ENCODE measurements around the gene TRPC1. TPM values are rescaled to one million over a fixed set of nuclear protein-coding genes. Genes with fewer than 3 reads are reported as not detected.

The TRPC1 gene
- total RNA-seq, 2 experiments from 2014 or later: 3.1 to 4.2 TPM

- intact Hi-C loops (cut with DNase I, micrococcal nuclease): loop anchor here (1.0 to 10.0 kb wide), 6 partner anchors 128 to 1247 kb away; partner anchors contain the start of genes ATR (in 2 of the 2), DIPK2A (in 2 of the 2) and PLS1 (in 1 of the 2)
- Mint-ChIP-seq H3K27ac (peak overlapping the region; percentile 85), H3K27me3 (peaks cover 18% of the 10 kb centered on the region), H3K36me3 (ENCODE audit: low read depth) (peaks cover 3% of the 10 kb centered on the region), H3K4me1 (ENCODE audit: low read depth) (peaks cover 36% of the 10 kb centered on the region), H3K4me3 (peak overlapping the region; percentile 93), H3K9me3 (no peaks in the 10 kb centered on the region)
- ChIA-PET CTCF (no interaction called here), POLR2A (interaction anchor here (0.6 to 2.6 kb wide), 8 partner anchors 8 to 1247 kb away, joined by 3 to 17 read pairs (median 6); partner anchors contain the start of genes ATR, DIPK2A and U2SURP)
- Histone ChIP-seq H3K36me3 (ENCODE audit: insufficient read depth, low read length) (no peaks in the 10 kb centered on the region), H3K4me1 (ENCODE audit: insufficient read depth, low read length) (peaks cover 12% of the 10 kb centered on the region), H3K4me3 (ENCODE audit: low read length) (peak overlapping the region; percentile 70), H3K27me3 (ENCODE audit: control insufficient read depth in 1 of 2, insufficient read depth in 2 of 2, low read length in 2 of 2) (no peaks in the 10 kb centered on the region), H3K9me3 (ENCODE audit: control insufficient read depth in 1 of 2, insufficient read depth in 1 of 2, low read length in 2 of 2) (no peaks in the 10 kb centered on the region), H3K27ac (ENCODE audit: low read depth in 1 of 2, low read length in 2 of 2) (no peak overlapping the region)
- peak in 6 of 14 experiments; percentile 1 to 39 (median 6) for DNase-seq
- no peak for TF ChIP-seq CTCF (IDR thresholded peaks at IDR 0.05)
- ATAC-seq (ENCODE audit: poor library complexity): peak; percentile 1
Measured at GRCh38 chr3:142724682-142725356, 985 bp downstream of the TRPC1 start.

GRCh38 chr3:142725357-142725739 is 1.5 kb downstream of the TRPC1 start:
- H3K27ac Mint-ChIP-seq: peak overlapping the region; percentile 85
- Histone ChIP-seq H3K27ac (ENCODE audit: low read depth in 1 of 2, low read length in 2 of 2) (no peak overlapping the region), H3K4me3 (ENCODE audit: low read length) (peak overlapping the region; percentile 70), H3K36me3 (ENCODE audit: insufficient read depth, low read length) (no peaks in the 10 kb centered on the region), H3K4me1 (ENCODE audit: insufficient read depth, low read length) (peaks cover 12% of the 10 kb centered on the region), H3K9me3 (ENCODE audit: control insufficient read depth in 1 of 2, insufficient read depth in 1 of 2, low read length in 2 of 2) (no peaks in the 10 kb centered on the region), H3K27me3 (ENCODE audit: control insufficient read depth in 1 of 2, insufficient read depth in 2 of 2, low read length in 2 of 2) (no peaks in the 10 kb centered on the region)
- H3K27me3 Mint-ChIP-seq: peaks cover 15% of the 10 kb centered on the region
- H3K9me3 Mint-ChIP-seq: no peaks in the 10 kb centered on the region
- H3K36me3 Mint-ChIP-seq (ENCODE audit: low read depth): peaks cover 3% of the 10 kb centered on the region
- peak overlapping the region; percentile 93 for H3K4me3 Mint-ChIP-seq
- TF ChIP-seq CTCF (IDR thresholded peaks at IDR 0.05): no peak
- intact Hi-C loops (cut with DNase I, micrococcal nuclease): loop anchor here in 1 of 2 experiments (5.0 to 10.0 kb wide), 3 partner anchors 128 to 272 kb away; partner anchors contain the start of gene PLS1
- ATAC-seq (ENCODE audit: poor library complexity): no peak
- peaks cover 36% of the 10 kb centered on the region for H3K4me1 Mint-ChIP-seq (ENCODE audit: low read depth)
- CTCF ChIA-PET: no interaction called here
- POLR2A ChIA-PET: interaction anchor here (0.8 to 2.6 kb wide), 4 partner anchors 8 to 276 kb away, joined by 3 to 17 read pairs (median 12); partner anchors contain the start of genes ATR and U2SURP
- no peak for DNase-seq

- Mint-ChIP-seq H3K4me1 (ENCODE audit: low read depth) (peaks cover 36% of the 10 kb centered on the region), H3K9me3 (no peaks in the 10 kb centered on the region), H3K27me3 (peaks cover 8% of the 10 kb centered on the region), H3K27ac (no peak overlapping the region), H3K4me3 (peak overlapping the region; percentile 54), H3K36me3 (ENCODE audit: low read depth) (peaks cover 3% of the 10 kb centered on the region)
- Histone ChIP-seq H3K4me1 (ENCODE audit: insufficient read depth, low read length) (peaks cover 12% of the 10 kb centered on the region), H3K9me3 (ENCODE audit: control insufficient read depth in 1 of 2, insufficient read depth in 1 of 2, low read length in 2 of 2) (no peaks in the 10 kb centered on the region), H3K4me3 (ENCODE audit: low read length) (no peak overlapping the region), H3K36me3 (ENCODE audit: insufficient read depth, low read length) (no peaks in the 10 kb centered on the region), H3K27me3 (ENCODE audit: control insufficient read depth in 1 of 2, insufficient read depth in 2 of 2, low read length in 2 of 2) (no peaks in the 10 kb centered on the region), H3K27ac (ENCODE audit: low read depth in 1 of 2, low read length in 2 of 2) (no peak overlapping the region)
- ChIA-PET POLR2A (interaction anchor here (0.9 kb wide), 1 partner anchor 147 kb away, joined by 4 read pairs; the partner anchor contains the start of gene ATR), CTCF (no interaction called here)
- no peak for DNase-seq
- intact Hi-C loops (cut with DNase I, micrococcal nuclease): loop anchor here in 1 of 2 experiments (5.0 to 10.0 kb wide), 3 partner anchors 129 to 271 kb away; partner anchors contain the start of gene PLS1
- no peak for ATAC-seq (ENCODE audit: poor library complexity)
- no peak for TF ChIP-seq CTCF (IDR thresholded peaks at IDR 0.05)
Measured at GRCh38 chr3:142726017-142726416, 2.2 kb downstream of the TRPC1 start.

Measured in CD4-positive, alpha-beta T cell (primary cell).